SK-N-SH (cell line): ENCODE measurements around the gene COX5B. TPM values are rescaled to one million over a fixed set of nuclear protein-coding genes. Genes with fewer than 3 reads are reported as not detected.
"Not testable (repeated sequence)": the region's sequence is repeated elsewhere in the genome, so short reads cannot be mapped to it uniquely, and the experiment has no call there.

Experiments
- CTCF ChIA-PET: fragments of 300-600, 350-600 bp; formaldehyde crosslinking; extraction: SDS; loops from one replicate; lab custom pipeline; 2021; lab: Yijun Ruan, JAX
- POLR2A ChIA-PET: fragments of 350-600 bp; sonication (Branson Sonifier 250); formaldehyde crosslinking; extraction: SDS; loops from one replicate; lab custom pipeline; 2020; ENCODE audit warnings: antibody characterized with exemption, inconsistent platforms; lab: Yijun Ruan, JAX
- DNase-seq: peaks from one replicate; pipeline ENCODE4 v3.0.0; 2012
- H2AFZ ChIP-seq: fragments of 200-600 bp; sonication (generic); 2 replicates; pipeline ENCODE4 v1.8.1; 2016; ENCODE audit warnings: antibody characterized with exemption, mild to moderate bottlenecking, low read depth
- H3F3A ChIP-seq: fragments of 200-600 bp; sonication (generic); replicated peaks from 2 replicates; pipeline ENCODE3; 2016; ENCODE audit warnings: antibody characterized with exemption, mild to moderate bottlenecking; ENCODE audit not compliant: insufficient read depth
- H3K27ac ChIP-seq, 2 experiments: fragments of 200-500 bp in 1 of 2; fragments of 200-600 bp in 1 of 2; sonication (Bioruptor generic) in 1 of 2; sonication (generic), shearing (Covaris generic) in 1 of 2; 2 replicates each; pipeline versions ENCODE4 v1.5.1 to v1.6.1; 2014 to 2016; ENCODE audit warnings: low read depth in 2 of 2, inconsistent platforms in 1 of 2, low read length in 1 of 2, mild to moderate bottlenecking in 1 of 2, mixed read lengths in 1 of 2
- H3K27me3 ChIP-seq: fragments of 200-600 bp; sonication (generic), shearing (Covaris generic); 2 replicates; pipeline ENCODE4 v1.6.1; 2016; ENCODE audit warnings: mixed run types; ENCODE audit not compliant: insufficient read depth
- H3K36me3 ChIP-seq, 2 experiments: fragments of 200-500 bp in 1 of 2; fragments of 200-600 bp in 1 of 2; sonication (Bioruptor generic) in 1 of 2; sonication (generic) in 1 of 2; replicated peaks in 1 of 2; 2 replicates each; pipeline versions ENCODE3 to v1.5.1; 2014 to 2016; ENCODE audit warnings: low read length in 1 of 2, mild to moderate bottlenecking in 1 of 2; ENCODE audit not compliant: insufficient read depth in 2 of 2, control insufficient read depth in 1 of 2
- H3K4me1 ChIP-seq, 2 experiments: fragments of 200-500 bp in 1 of 2; fragments of 200-600 bp in 1 of 2; sonication (Bioruptor generic) in 1 of 2; sonication (generic), shearing (Covaris generic) in 1 of 2; 2 replicates each; pipeline versions ENCODE4 v1.5.1 to v1.6.1; 2014 to 2016; ENCODE audit warnings: low read depth in 1 of 2, low read length in 1 of 2, mixed run types in 1 of 2; ENCODE audit not compliant: insufficient read depth in 2 of 2, control insufficient read depth in 1 of 2
- H3K4me2 ChIP-seq: fragments of 200-600 bp; sonication (generic), shearing (Covaris generic); 2 replicates; pipeline ENCODE4 v1.6.1; 2017; ENCODE audit warnings: mixed run types
- H3K4me3 ChIP-seq, 2 experiments: fragments of 200-500 bp in 1 of 2; fragments of 200-600 bp in 1 of 2; sonication (Bioruptor generic) in 1 of 2; sonication (generic), shearing (Covaris generic) in 1 of 2; 2 replicates each; pipeline versions ENCODE4 v1.5.1 to v1.8.1; 2014 to 2016; ENCODE audit warnings: low read depth in 2 of 2, inconsistent platforms in 1 of 2, low read length in 1 of 2, mild to moderate bottlenecking in 1 of 2, mixed read lengths in 1 of 2, moderate library complexity in 1 of 2
- H3K79me2 ChIP-seq: fragments of 200-600 bp; sonication (generic); 2 replicates; pipeline ENCODE4 v1.8.1; 2017; ENCODE audit warnings: mild to moderate bottlenecking; ENCODE audit not compliant: insufficient read depth
- H3K9ac ChIP-seq: fragments of 200-600 bp; sonication (generic); 2 replicates; pipeline ENCODE4 v1.6.1; 2017; ENCODE audit warnings: mixed run types
- H3K9me2 ChIP-seq: fragments of 200-600 bp; sonication (generic); 2 replicates; pipeline ENCODE4 v1.6.1; 2017; ENCODE audit warnings: mixed run types
- H3K9me3 ChIP-seq: fragments of 200-600 bp; sonication (generic); 2 replicates; pipeline ENCODE4 v1.6.1; 2017; ENCODE audit warnings: mixed run types, mild to moderate bottlenecking, moderate library complexity
- H4K20me1 ChIP-seq: fragments of 200-600 bp; sonication (generic); 2 replicates; pipeline ENCODE4 v1.6.1; 2017; ENCODE audit warnings: mild to moderate bottlenecking, mixed run types; ENCODE audit not compliant: insufficient read depth
- EZH2phosphoT487 ChIP-seq: fragments of 200-600 bp; sonication (generic); IDR thresholded peaks from 2 replicates; pipeline ENCODE4 v1.6.1; 2017; ENCODE audit warnings: low read depth, mixed run types, mild to moderate bottlenecking, antibody characterized with exemption, moderate library complexity, borderline replicate concordance
- TEAD4 ChIP-seq: IDR thresholded peaks from 2 replicates; pipeline ENCODE4 v1.4.0; 2012; ENCODE audit warnings: mild to moderate bottlenecking, borderline replicate concordance; ENCODE audit not compliant: insufficient read depth
- WGBS: methylation state at CpG from one replicate; pipeline ENCODE4 v1.1.6; 2017; ENCODE audit warnings: low lambda C conversion rate; 5-methylcytosine and 5-hydroxymethylcytosine counted together
- polyA plus RNA-seq, 3 experiments: library from polyadenylated mRNA; depleted of rRNA; stranded (reverse); fragments of >200 nt; gene quantifications; 2 replicates each; pipeline ENCODE4 v1.2.3, GENCODE V29; 2012
- TF ChIP-seq, protein P1 (sequence below): IDR thresholded peaks from 2 replicates; pipeline ENCODE4; 2012

The COX5B gene
- polyA plus RNA-seq, 1 of the 3 experiments (the other 2 are of a cell fraction): 702 TPM

DNA sequence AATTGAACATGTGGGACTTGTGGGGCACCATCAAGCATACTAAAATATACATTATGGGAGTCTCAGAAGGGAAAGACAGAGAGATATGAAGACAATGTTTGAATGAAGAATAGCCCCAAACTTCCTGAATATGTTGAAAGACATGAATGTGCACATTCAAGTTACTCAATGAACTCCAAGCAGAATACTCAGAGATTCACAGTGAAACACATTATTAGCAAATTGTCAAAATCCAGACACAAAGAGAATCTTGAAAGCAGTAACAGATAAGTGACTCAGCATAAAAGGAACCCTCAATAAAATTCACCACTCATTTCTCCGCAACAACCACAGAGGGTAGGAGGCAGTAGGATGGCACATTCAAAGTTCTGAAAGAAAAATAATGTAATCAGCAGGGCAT is 32.4 kb downstream of the COX5B start:
- Histone ChIP-seq H4K20me1 (no peaks in the 10 kb centered on the region), H3K9me3 (no peaks in the 10 kb centered on the region), H3K36me3 (no peaks in the 10 kb centered on the region), H3K27ac (no peak overlapping the region), H3K27me3 (no peaks in the 10 kb centered on the region), H3F3A (no peaks in the 10 kb centered on the region), H2AFZ (no peak overlapping the region), H3K9me2 (no peaks in the 10 kb centered on the region), H3K4me3 (no peak overlapping the region), H3K4me1 (no peaks in the 10 kb centered on the region), H3K4me2 (no peak overlapping the region), H3K9ac (no peak overlapping the region), H3K79me2 (no peaks in the 10 kb centered on the region)
- DNase-seq: no peak
- CTCF ChIA-PET: interaction anchor here (0.9 kb wide), 1 partner anchor 88 kb away, joined by 3 read pairs; no protein-coding TSS in a partner anchor
- POLR2A ChIA-PET: no interaction called here
- 100% methylated on average over 1 of the region's 1 CpG for WGBS
- TF ChIP-seq TEAD4: no peak

DNA sequence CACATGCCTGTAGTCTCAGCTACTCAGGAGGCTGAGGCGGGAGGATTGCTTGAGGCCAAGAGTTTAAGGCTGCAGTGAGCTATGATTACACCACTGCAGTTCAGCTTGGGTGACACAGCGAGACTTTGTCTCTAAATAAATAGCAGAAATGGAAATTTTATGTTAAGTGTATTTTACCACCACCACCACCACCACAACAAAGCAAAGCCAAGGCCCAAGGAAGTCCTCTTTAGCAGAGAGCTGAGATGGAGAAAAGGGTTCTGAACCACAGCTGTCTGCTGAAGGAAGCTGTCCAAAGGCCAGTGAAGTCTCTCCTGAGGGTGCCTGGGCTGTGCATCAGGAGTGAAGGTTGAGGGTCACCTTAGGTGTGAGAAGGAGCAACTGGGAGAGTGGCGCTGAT is 41.4 kb downstream of the COX5B start:
- POLR2A ChIA-PET: not testable (repeated sequence)
- CTCF ChIA-PET: interaction anchor here (6.5 kb wide), 1 partner anchor 11 kb away, joined by 40 read pairs; no protein-coding TSS in a partner anchor

DNA sequence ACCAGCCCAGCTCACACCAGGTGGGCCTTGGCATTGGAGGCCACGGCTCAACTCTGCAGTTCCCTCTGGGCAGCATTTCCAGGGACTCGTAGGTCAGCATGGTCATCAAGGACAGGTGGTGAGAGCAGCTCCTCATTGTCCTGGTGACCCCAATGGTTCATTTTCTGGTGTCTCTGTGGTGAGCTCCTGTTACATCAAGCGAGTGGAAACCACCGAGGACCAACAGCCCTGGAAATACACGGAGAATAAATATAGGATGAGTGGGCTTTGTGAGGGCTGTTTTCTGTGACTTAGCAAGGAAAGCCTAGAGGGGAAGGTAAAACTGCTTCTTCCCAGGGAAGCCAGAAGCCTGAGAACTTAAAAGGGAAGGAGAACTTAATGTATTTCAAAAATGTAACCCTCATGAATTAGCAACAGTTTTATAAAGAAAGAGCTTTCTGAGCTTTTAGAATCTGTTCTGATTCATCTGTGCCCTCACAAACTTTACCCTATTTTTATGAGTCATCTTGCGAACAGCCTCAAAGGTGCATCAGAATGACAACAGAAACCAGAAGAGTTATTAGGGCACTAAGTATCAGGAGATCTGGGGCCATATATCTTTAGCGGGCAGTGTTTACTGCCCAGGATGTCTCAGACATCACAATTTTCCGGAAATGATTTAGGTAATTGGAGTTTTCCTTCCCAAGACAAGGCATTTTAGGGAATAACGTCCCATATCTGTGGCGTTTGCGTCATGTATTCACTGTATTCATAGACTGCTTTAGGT is 42.4 kb downstream of the COX5B start:
- Histone ChIP-seq H3K27me3 (no peaks in the 10 kb centered on the region), H3K9me2 (no peaks in the 10 kb centered on the region), H3K4me2 (no peak overlapping the region), H3K36me3 (no peaks in the 10 kb centered on the region), H3K79me2 (no peaks in the 10 kb centered on the region), H3F3A (no peaks in the 10 kb centered on the region)
- POLR2A ChIA-PET: no interaction called here
- CTCF ChIA-PET: interaction anchor here (0.8 kb wide), 1 partner anchor 98 kb away, joined by 4 read pairs; no protein-coding TSS in a partner anchor
- TF ChIP-seq, protein P1, sequence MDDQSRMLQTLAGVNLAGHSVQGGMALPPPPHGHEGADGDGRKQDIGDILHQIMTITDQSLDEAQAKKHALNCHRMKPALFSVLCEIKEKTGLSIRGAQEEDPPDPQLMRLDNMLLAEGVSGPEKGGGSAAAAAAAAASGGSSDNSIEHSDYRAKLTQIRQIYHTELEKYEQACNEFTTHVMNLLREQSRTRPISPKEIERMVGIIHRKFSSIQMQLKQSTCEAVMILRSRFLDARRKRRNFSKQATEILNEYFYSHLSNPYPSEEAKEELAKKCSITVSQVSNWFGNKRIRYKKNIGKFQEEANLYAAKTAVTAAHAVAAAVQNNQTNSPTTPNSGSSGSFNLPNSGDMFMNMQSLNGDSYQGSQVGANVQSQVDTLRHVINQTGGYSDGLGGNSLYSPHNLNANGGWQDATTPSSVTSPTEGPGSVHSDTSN: no peak
- no peak for TF ChIP-seq EZH2phosphoT487
- TF ChIP-seq, all 33 proteins: peak for 0
- 82% methylated on average over 9 of the region's 11 CpGs for WGBS
- Histone ChIP-seq H3K4me3 (no peak overlapping the region), H4K20me1 (no peaks in the 10 kb centered on the region), H3K4me1 (no peaks in the 10 kb centered on the region), H3K9ac (no peak overlapping the region), H3K27ac (no peak overlapping the region), H3K9me3 (no peaks in the 10 kb centered on the region), H2AFZ (no peak overlapping the region)
- no peak for DNase-seq

More for the DNA sequence above, 41.4 kb downstream of the COX5B start:
- H2AFZ ChIP-seq, H3K9me3 ChIP-seq, DNase-seq, H4K20me1 ChIP-seq, H3K27me3 ChIP-seq, H3K36me3 ChIP-seq, H3K9ac ChIP-seq, H3K4me1 ChIP-seq, H3K79me2 ChIP-seq, H3K4me2 ChIP-seq, H3K4me3 ChIP-seq, H3F3A ChIP-seq, H3K9me2 ChIP-seq, H3K27ac ChIP-seq: not testable (repeated sequence)
- WGBS: 64% methylated on average over 2 of the region's 3 CpGs
